HG03442 (cell line): ENCODE results near the gene ARMC7.
"Not testable (repeated sequence)": the region's sequence is repeated elsewhere in the genome, so short reads cannot be mapped to it uniquely, and the experiment has no call there.

ENCODE experiments used
- ATAC-seq: cut with Tn5 transposase; IDR thresholded peaks from one replicate; pipeline ENCODE4 v1.9.1; 2021; ENCODE audit warnings: mild to moderate bottlenecking, moderate library complexity; ENCODE audit not compliant: unreplicated experiment

ARMC7 gene

DNA sequence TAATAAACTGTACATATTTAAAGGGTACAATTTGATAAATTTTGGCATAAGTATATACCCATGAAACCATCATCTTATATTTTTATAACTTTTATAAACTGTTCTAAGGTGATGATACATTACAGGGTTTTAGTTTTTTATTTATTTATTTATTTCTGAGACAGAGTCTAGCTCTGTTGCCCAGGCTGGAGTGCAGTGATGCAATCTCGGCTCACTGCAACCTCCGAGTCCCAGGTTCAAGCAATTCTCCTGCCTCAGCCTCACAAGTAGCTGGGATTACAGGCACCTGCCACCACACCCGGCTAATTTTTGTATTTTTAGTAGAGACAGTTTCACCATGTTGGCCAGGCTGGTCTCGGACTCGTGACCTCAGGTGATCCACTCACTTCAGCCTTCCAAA is 18.2 kb downstream of the ARMC7 start:
- not testable (repeated sequence) for ATAC-seq

- ATAC-seq = no peak
These were observed 19.1 kb downstream of the ARMC7 start for GRCh38 chr17:75128694-75129505.

GRCh38 chr17:75129576-75129975 is 19.8 kb downstream of the ARMC7 start:
- ATAC-seq = no peak

- ATAC-seq = no peak
These were observed 20.4 kb downstream of the ARMC7 start for GRCh38 chr17:75130059-75130631.

- ATAC-seq = no peak
These were observed 21.0 kb downstream of the ARMC7 start for GRCh38 chr17:75130632-75131277.

DNA sequence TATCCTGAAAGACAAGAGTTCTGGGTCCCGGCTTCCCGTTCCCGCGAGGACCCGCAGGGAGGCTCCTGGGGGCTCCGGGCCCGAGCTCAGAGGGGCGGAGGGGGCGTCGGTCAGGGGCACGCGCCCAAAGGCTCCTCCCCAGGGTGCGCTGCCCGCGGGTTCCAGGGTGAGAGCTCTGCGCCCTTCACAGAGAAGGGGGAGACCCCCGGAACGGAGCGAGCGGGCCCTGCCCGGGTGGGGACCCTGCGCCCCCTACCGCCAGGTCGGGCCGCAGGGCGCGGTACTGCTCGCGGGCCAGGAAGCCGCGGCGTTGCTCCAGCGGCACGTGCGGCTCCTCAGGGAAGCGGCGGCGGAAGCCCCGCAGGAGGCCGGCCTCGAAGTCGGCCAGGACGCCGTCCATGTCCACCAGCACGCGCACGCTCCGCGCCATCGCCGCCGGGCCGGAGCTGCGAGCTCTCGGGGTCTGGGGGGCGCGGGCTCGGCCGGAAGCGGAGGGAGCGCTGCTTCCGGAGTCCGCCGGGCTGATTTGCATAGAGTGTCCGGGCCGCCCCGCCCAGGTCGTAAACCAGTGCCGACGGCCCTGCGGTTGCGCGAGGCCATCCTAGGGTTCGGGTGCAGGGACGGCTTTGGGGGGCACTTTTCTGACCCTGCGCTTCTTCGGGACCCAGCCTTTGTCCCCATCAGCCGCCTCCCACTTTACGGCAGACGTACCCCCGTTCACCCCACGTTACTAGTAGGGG is 21.7 kb downstream of the ARMC7 start, which contains the start of gene NT5C:
Gene NT5C (minus strand): TSS at position 465 of the 740 bp plus-strand sequence. CDS start 35 bp downstream, at position 430.
- ATAC-seq = peak; percentile 81

- not testable (repeated sequence) for ATAC-seq
These were observed 22.5 kb downstream of the ARMC7 start for GRCh38 chr17:75132018-75133000.

DNA sequence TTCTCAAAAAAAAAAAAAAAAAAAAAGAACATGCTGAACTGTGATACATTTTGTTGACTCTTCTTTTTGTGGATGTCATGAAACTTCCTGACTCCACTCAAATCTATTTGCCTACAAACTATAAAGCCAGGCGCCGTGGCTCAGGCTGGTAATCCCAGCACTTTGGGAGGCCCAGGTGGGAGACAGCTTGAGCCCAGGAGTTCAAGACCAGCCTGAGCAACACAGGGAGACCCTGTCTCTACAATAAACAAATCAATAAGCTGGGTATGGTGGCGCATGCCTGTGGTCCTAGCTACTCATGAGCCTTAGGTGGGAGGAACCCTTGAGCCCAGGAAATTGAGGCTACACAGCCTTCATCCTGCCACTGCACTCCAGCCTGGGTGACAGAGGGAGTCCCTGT is 23.2 kb downstream of the ARMC7 start:
- no peak for ATAC-seq

DNA sequence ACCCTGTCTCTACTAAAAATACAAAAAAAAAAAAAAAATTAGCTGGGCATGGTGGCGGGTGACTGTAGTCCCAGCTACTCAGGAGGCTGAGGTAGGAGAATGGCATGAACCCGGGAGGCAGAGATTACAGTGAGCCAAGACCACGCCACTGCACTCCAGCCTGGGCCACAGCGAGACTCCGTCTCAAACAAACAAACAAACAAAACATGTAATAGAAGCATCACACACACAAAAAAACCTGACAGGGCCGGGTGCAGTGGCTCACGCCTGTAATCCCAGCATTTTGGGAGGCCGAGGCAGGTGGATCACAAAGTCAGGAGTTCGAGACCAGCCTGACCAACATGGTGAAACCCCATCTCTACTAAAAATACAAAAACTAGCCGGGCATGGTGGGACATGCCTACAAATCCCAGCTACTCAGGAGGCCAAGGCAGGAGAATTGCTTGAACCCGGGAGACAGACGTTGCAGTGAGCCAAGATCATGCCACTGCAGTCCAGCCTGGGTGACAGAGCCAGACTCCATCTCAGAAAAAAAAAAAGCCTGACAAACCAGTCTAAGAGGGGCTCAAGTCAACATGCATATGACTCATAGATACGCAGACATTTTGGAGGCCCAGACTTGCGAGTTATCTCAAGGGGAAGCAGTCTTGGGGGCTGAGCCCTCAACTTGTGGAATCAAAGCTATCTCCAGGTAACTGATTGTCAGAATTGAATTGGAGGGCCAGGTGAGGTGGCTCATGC is 24.0 kb downstream of the ARMC7 start:
- not testable (repeated sequence) for ATAC-seq

DNA sequence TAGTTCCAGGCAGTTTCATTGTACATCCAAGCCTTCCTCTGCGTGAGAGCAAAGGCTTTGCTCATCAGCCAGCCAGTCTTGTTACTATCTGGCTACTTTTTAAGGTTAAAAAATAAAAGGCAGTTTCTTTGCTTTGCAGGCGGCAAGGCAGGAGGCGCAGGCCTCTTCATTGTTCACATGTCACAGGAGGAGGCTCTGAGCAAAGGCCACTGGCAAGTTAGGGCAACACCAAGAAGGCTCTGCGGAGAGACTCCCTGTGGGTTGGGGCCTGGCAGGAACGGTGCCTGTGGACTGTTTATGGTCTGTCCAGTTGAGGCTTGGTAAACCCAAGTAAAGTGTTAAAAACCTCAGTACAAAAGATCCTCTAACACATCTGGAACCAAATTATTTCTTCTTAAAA is 25.7 kb downstream of the ARMC7 start:
- ATAC-seq = no peak

GRCh38 chr17:75135946-75136345 is 26.2 kb downstream of the ARMC7 start:
- ATAC-seq = no peak

- not testable (repeated sequence) for ATAC-seq
These were observed 28.0 kb downstream of the ARMC7 start for GRCh38 chr17:75137762-75138161.

GRCh38 chr17:75138519-75138918 is 28.8 kb downstream of the ARMC7 start:
- ATAC-seq = no peak

- no peak for ATAC-seq
These were observed 32.6 kb downstream of the ARMC7 start for GRCh38 chr17:75142236-75142971.

DNA sequence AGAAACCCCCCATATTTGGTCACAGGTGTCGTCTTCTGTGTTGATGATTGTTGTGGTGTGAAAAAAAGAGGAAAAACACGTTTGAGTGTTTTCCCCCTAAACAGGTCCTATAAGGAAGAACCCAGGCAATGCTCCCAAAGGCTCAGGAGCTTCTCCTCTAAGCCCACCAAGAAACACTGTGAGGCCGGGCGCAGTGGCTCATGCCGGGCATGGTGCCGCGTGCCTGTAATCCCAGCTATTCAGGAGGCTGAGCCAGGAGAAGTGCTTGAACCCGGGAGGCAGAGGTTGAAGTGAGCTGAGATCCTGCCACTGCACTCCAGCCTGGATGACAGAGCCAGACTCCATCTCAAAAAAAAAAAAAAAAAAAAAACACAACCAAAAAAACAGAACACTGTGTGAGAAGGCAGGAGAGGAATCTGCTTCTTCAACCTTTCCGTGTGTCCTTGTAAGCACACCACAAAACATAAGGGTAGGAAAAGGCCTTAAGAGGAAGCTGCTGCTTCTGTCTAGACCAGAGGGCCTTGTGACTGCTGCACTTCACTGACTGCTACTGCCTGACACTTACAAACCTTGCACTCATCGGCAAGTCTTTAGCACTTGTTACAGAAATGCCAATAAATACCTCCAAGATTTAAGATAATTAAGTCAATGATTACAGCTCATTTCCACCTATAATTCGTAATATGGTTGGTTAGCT is 35.2 kb downstream of the ARMC7 start:
- no peak for ATAC-seq

GRCh38 chr17:75146592-75146991 is 36.8 kb downstream of the ARMC7 start:
- ATAC-seq = no peak

DNA sequence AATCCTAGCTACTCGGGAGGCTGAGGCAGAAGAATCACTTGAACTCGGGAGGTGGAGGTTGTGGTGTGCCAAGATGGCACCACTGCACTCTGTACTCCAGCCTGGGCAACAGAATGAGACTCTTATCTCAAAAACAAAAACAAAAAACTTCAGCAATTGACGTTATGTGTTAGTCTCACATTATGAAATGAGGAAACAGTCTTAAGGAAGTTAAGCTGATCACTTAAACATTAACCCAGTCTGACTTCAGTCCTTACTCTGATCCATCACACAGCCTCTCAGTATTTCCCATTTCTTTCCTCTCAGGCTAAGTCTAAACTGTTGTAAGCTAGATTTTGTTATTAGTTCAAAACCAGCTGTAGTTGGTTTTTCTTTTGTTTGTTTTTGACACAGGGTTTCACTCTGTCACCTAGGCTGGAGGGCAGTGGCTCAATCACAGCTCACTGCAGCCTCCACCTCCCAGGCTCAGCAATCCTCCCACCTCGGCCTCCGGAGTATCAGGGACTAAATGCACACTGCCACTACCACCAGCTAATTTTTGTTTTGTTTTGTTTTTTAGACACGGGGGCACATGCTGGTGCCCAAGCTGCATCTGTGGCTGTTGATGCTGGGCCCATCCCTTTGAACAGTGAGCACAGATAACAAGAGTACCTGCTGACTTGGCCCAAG is 38.2 kb downstream of the ARMC7 start:
- ATAC-seq = no peak
